SK-N-SH (cell line): Measurements from ENCODE around the gene DDO. TPM values are rescaled to one million over a fixed set of nuclear protein-coding genes. Genes with fewer than 3 reads are reported as not detected.

Source experiments
- CTCF ChIA-PET: fragments of 300-600, 350-600 bp; formaldehyde crosslinking; extraction: SDS; loops from one replicate; lab custom pipeline; 2021; lab: Yijun Ruan, JAX
- POLR2A ChIA-PET: fragments of 350-600 bp; sonication (Branson Sonifier 250); formaldehyde crosslinking; extraction: SDS; loops from one replicate; lab custom pipeline; 2020; ENCODE audit warnings: antibody characterized with exemption, inconsistent platforms; lab: Yijun Ruan, JAX
- DNase-seq: peaks from one replicate; pipeline ENCODE4 v3.0.0; 2012
- H2AFZ ChIP-seq: fragments of 200-600 bp; sonication (generic); 2 replicates; pipeline ENCODE4 v1.8.1; 2016; ENCODE audit warnings: antibody characterized with exemption, mild to moderate bottlenecking, low read depth
- H3F3A ChIP-seq: fragments of 200-600 bp; sonication (generic); replicated peaks from 2 replicates; pipeline ENCODE3; 2016; ENCODE audit warnings: antibody characterized with exemption, mild to moderate bottlenecking; ENCODE audit not compliant: insufficient read depth
- H3K27ac ChIP-seq, 2 experiments: fragments of 200-500 bp in 1 of 2; fragments of 200-600 bp in 1 of 2; sonication (Bioruptor generic) in 1 of 2; sonication (generic), shearing (Covaris generic) in 1 of 2; 2 replicates each; pipeline versions ENCODE4 v1.5.1 to v1.6.1; 2014 to 2016; ENCODE audit warnings: low read depth in 2 of 2, inconsistent platforms in 1 of 2, low read length in 1 of 2, mild to moderate bottlenecking in 1 of 2, mixed read lengths in 1 of 2
- H3K27me3 ChIP-seq: fragments of 200-600 bp; sonication (generic), shearing (Covaris generic); 2 replicates; pipeline ENCODE4 v1.6.1; 2016; ENCODE audit warnings: mixed run types; ENCODE audit not compliant: insufficient read depth
- H3K36me3 ChIP-seq, 2 experiments: fragments of 200-500 bp in 1 of 2; fragments of 200-600 bp in 1 of 2; sonication (Bioruptor generic) in 1 of 2; sonication (generic) in 1 of 2; replicated peaks in 1 of 2; 2 replicates each; pipeline versions ENCODE3 to v1.5.1; 2014 to 2016; ENCODE audit warnings: low read length in 1 of 2, mild to moderate bottlenecking in 1 of 2; ENCODE audit not compliant: insufficient read depth in 2 of 2, control insufficient read depth in 1 of 2
- H3K4me1 ChIP-seq, 2 experiments: fragments of 200-500 bp in 1 of 2; fragments of 200-600 bp in 1 of 2; sonication (Bioruptor generic) in 1 of 2; sonication (generic), shearing (Covaris generic) in 1 of 2; 2 replicates each; pipeline versions ENCODE4 v1.5.1 to v1.6.1; 2014 to 2016; ENCODE audit warnings: low read depth in 1 of 2, low read length in 1 of 2, mixed run types in 1 of 2; ENCODE audit not compliant: insufficient read depth in 2 of 2, control insufficient read depth in 1 of 2
- H3K4me2 ChIP-seq: fragments of 200-600 bp; sonication (generic), shearing (Covaris generic); 2 replicates; pipeline ENCODE4 v1.6.1; 2017; ENCODE audit warnings: mixed run types
- H3K4me3 ChIP-seq, 2 experiments: fragments of 200-500 bp in 1 of 2; fragments of 200-600 bp in 1 of 2; sonication (Bioruptor generic) in 1 of 2; sonication (generic), shearing (Covaris generic) in 1 of 2; 2 replicates each; pipeline versions ENCODE4 v1.5.1 to v1.8.1; 2014 to 2016; ENCODE audit warnings: low read depth in 2 of 2, inconsistent platforms in 1 of 2, low read length in 1 of 2, mild to moderate bottlenecking in 1 of 2, mixed read lengths in 1 of 2, moderate library complexity in 1 of 2
- H3K79me2 ChIP-seq: fragments of 200-600 bp; sonication (generic); 2 replicates; pipeline ENCODE4 v1.8.1; 2017; ENCODE audit warnings: mild to moderate bottlenecking; ENCODE audit not compliant: insufficient read depth
- H3K9ac ChIP-seq: fragments of 200-600 bp; sonication (generic); 2 replicates; pipeline ENCODE4 v1.6.1; 2017; ENCODE audit warnings: mixed run types
- H3K9me2 ChIP-seq: fragments of 200-600 bp; sonication (generic); 2 replicates; pipeline ENCODE4 v1.6.1; 2017; ENCODE audit warnings: mixed run types
- H3K9me3 ChIP-seq: fragments of 200-600 bp; sonication (generic); 2 replicates; pipeline ENCODE4 v1.6.1; 2017; ENCODE audit warnings: mixed run types, mild to moderate bottlenecking, moderate library complexity
- H4K20me1 ChIP-seq: fragments of 200-600 bp; sonication (generic); 2 replicates; pipeline ENCODE4 v1.6.1; 2017; ENCODE audit warnings: mild to moderate bottlenecking, mixed run types; ENCODE audit not compliant: insufficient read depth
- CHD2 ChIP-seq: fragments of 150-350 bp; IDR thresholded peaks from 2 replicates; pipeline ENCODE4 v1.6.1; 2018; ENCODE audit warnings: low read length; ENCODE audit not compliant: partially characterized antibody
- CTCF ChIP-seq: fragments of 200-600 bp; sonication (generic); IDR thresholded peaks from 2 replicates; pipeline ENCODE4 v1.6.1; 2017; ENCODE audit warnings: antibody characterized with exemption, mild to moderate bottlenecking, moderate library complexity
- FOXJ3 ChIP-seq: sonication (generic); formaldehyde crosslinking; IDR thresholded peaks from 2 replicates; pipeline ENCODE4 v1.5.1; 2020; ENCODE audit warnings: mild to moderate bottlenecking, missing genetic modification reagents
- GABPA ChIP-seq: IDR thresholded peaks from 2 replicates; pipeline ENCODE4 v1.4.0; 2012; ENCODE audit warnings: low read depth, mild to moderate bottlenecking
- GATA2 ChIP-seq: sonication (generic); formaldehyde crosslinking; IDR thresholded peaks from 2 replicates; pipeline ENCODE4 v1.5.0; 2020; ENCODE audit warnings: mild to moderate bottlenecking, missing genetic modification reagents
- JUND ChIP-seq: IDR thresholded peaks from 2 replicates; pipeline ENCODE4 v1.4.0; 2012
- PBX3 ChIP-seq: IDR thresholded peaks from 2 replicates; pipeline ENCODE4; 2012
- POLR2AphosphoS5 ChIP-seq: IDR thresholded peaks from 2 replicates; pipeline ENCODE4 v1.6.1; 2012; ENCODE audit warnings: low read depth, low read length
- RAD21 ChIP-seq: IDR thresholded peaks from 2 replicates; pipeline ENCODE4 v1.6.1; 2012; ENCODE audit warnings: mild to moderate bottlenecking, low read length
- RXRA ChIP-seq: IDR thresholded peaks from 2 replicates; pipeline ENCODE4 v1.4.0; 2012; ENCODE audit warnings: low read depth, mild to moderate bottlenecking, borderline replicate concordance
- SIN3A ChIP-seq: IDR thresholded peaks from 2 replicates; pipeline ENCODE4 v1.6.1; 2012; ENCODE audit warnings: low read depth, mild to moderate bottlenecking, low read length, moderate library complexity, borderline replicate concordance
- SMC3 ChIP-seq: IDR thresholded peaks from 2 replicates; pipeline ENCODE4 v1.6.1; 2012; ENCODE audit warnings: low read depth, low read length, improper control_type of control experiment
- TAF1 ChIP-seq: IDR thresholded peaks from 2 replicates; pipeline ENCODE4 v1.6.1; 2012; ENCODE audit warnings: low read depth, mild to moderate bottlenecking, low read length, moderate library complexity, borderline replicate concordance
- USF2 ChIP-seq: fragments of 150-350 bp; IDR thresholded peaks from 2 replicates; pipeline ENCODE4 v1.6.1; 2017; ENCODE audit warnings: antibody characterized with exemption, low read length, low read depth, borderline replicate concordance
- WGBS: methylation state at CpG from one replicate; pipeline ENCODE4 v1.1.6; 2017; ENCODE audit warnings: low lambda C conversion rate; 5-methylcytosine and 5-hydroxymethylcytosine counted together
- polyA plus RNA-seq, 3 experiments: library from polyadenylated mRNA; depleted of rRNA; stranded (reverse); fragments of >200 nt; gene quantifications; 2 replicates each; pipeline ENCODE4 v1.2.3, GENCODE V29; 2012

The DDO gene
- polyA plus RNA-seq, 1 of the 3 experiments (the other 2 are of a cell fraction) = 0.79 TPM

- H3F3A ChIP-seq = no peaks in the 10 kb centered on the region
- ChIA-PET CTCF (interaction anchor here (1.2 kb wide), 1 partner anchor 102 kb away, joined by 3 read pairs; no protein-coding TSS in a partner anchor), POLR2A (no interaction called here)
- H3K4me1 ChIP-seq = peaks cover 3 to 11% of the 10 kb centered on the region in 2 experiments; a peak in 2 of 4 replicates
- H3K9ac ChIP-seq = no peak overlapping the region
- 92% methylated on average over 15 of the region's 15 CpGs for WGBS
- H3K4me2 ChIP-seq = no peak overlapping the region
- no peak for TF ChIP-seq RXRA
- no peak for TF ChIP-seq RAD21
- TF ChIP-seq GABPA = no peak
- no peak for TF ChIP-seq SMC3
- TF ChIP-seq FOXJ3 (CRISPR knock-in tag) = no peak
- no peak for TF ChIP-seq CHD2
- TF ChIP-seq GATA2 (CRISPR knock-in tag) = no peak
- TF ChIP-seq PBX3 = no peak
- DNase-seq = no peak
- H3K4me3 ChIP-seq = no peak overlapping the region
- H4K20me1 ChIP-seq = no peaks in the 10 kb centered on the region
- H3K9me3 ChIP-seq = no peaks in the 10 kb centered on the region
- no peaks in the 10 kb centered on the region for H3K9me2 ChIP-seq
- 0 out of 2 replicates have a peak, but pooled peaks cover 7% of the 10 kb centered on the region for H3K27me3 ChIP-seq
- no peak overlapping the region for H2AFZ ChIP-seq
- no peaks in the 10 kb centered on the region for H3K36me3 ChIP-seq
- no peak overlapping the region for H3K27ac ChIP-seq
- H3K79me2 ChIP-seq = no peaks in the 10 kb centered on the region
These were observed 58.6 kb downstream of the DDO start for GRCh38 chr6:110356778-110357177.

- Histone ChIP-seq H3K9me2 (no peaks in the 10 kb centered on the region), H3F3A (no peaks in the 10 kb centered on the region), H3K4me3 (no peak overlapping the region), H3K4me2 (no peak overlapping the region), H2AFZ (no peak overlapping the region), H3K36me3 (no peaks in the 10 kb centered on the region), H3K27ac (no peak overlapping the region), H3K4me1 (peaks cover 3 to 11% of the 10 kb centered on the region in 2 experiments; a peak in 2 of 4 replicates), H3K27me3 (0 out of 2 replicates have a peak, but pooled peaks cover 7% of the 10 kb centered on the region), H4K20me1 (no peaks in the 10 kb centered on the region), H3K79me2 (no peaks in the 10 kb centered on the region), H3K9ac (no peak overlapping the region), H3K9me3 (no peaks in the 10 kb centered on the region)
- TF ChIP-seq JUND (no peak), TAF1 (no peak), CTCF (no peak), GATA2 (CRISPR knock-in tag) (no peak), SIN3A (no peak), USF2 (no peak), POLR2AphosphoS5 (no peak)
- DNase-seq = no peak
- POLR2A ChIA-PET = no interaction called here
- CTCF ChIA-PET = interaction anchor here (1.1 to 2.2 kb wide), 2 partner anchors 14 to 35 kb away, joined by 3 to 11 read pairs; no protein-coding TSS in a partner anchor
- 71% methylated on average over 2 of the region's 2 CpGs for WGBS
These were observed 59.6 kb downstream of the DDO start for GRCh38 chr6:110355727-110356126.
